Measurements from ENCODE around the gene KMT5C. TPM values are rescaled to one million over a fixed set of nuclear protein-coding genes. Genes with fewer than 3 reads are reported as not detected.
A peak's percentile ranks its signal among the peaks of the same experiment; 100 is the strongest.

KMT5C gene
- total RNA-seq: 12.4 and 18.6 TPM in 2 replicates
- long read RNA-seq: 0 reads

DNA sequence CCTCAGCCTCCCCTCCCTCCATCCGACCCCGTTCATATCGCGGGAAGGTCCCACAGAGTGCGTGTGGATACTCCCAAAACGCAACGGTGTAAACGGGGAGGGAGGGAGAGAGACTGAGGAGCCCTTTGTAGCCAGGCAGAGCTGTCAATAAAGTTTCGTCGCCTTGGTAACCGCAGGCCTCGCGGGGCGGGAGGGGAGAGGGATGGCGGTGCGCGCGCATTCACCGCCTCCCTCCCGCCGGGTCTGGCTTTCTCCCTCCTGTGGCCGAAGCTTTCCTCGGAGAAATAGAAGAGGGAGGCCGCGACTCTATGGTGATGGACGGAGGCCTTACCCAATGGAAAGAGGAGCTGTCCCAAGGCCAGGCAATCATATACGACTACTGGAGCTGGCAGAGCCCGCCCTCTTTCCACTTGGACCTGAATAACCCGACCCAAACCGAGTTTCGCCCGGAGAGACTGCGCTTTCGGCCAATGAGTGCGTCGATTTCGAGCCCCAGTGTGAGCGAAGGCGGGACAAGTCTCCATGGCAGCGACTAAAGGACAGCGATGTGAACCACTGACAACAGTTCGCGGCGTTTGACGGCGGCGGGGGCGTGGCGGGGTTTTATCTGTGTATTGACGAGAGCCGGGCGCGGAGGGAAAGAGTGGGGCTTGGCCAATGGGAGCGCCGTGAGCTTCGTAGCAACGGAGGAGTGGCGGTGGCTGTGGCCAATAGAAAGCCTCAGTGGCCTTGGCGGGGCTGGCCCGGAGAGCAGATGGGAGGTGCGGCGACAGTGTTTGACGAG, at the start of gene KMT5C:
KMT5C (plus strand) TSS at position 772 of the 784 bp plus-strand sequence. CDS start 2,061 bp downstream, outside the sequence.
- DNase-seq (ENCODE audit: extremely low spot score, unreplicated experiment): peak; percentile 100
- H3K27ac Mint-ChIP-seq (ENCODE audit: unreplicated experiment): peak within 1 kb of the TSS; percentile 99
- no peaks in the 10 kb centered on the region for H3K9me3 Mint-ChIP-seq (ENCODE audit: unreplicated experiment)
- peak within 1 kb of the TSS; percentile 89 for H3K4me3 Mint-ChIP-seq (ENCODE audit: unreplicated experiment)
- peaks cover 2% of the 10 kb centered on the region for H3K27me3 Mint-ChIP-seq (ENCODE audit: unreplicated experiment)
- H3K36me3 Mint-ChIP-seq (ENCODE audit: unreplicated experiment): peaks cover 8% of the 10 kb centered on the region
- TF ChIP-seq, protein P1, sequence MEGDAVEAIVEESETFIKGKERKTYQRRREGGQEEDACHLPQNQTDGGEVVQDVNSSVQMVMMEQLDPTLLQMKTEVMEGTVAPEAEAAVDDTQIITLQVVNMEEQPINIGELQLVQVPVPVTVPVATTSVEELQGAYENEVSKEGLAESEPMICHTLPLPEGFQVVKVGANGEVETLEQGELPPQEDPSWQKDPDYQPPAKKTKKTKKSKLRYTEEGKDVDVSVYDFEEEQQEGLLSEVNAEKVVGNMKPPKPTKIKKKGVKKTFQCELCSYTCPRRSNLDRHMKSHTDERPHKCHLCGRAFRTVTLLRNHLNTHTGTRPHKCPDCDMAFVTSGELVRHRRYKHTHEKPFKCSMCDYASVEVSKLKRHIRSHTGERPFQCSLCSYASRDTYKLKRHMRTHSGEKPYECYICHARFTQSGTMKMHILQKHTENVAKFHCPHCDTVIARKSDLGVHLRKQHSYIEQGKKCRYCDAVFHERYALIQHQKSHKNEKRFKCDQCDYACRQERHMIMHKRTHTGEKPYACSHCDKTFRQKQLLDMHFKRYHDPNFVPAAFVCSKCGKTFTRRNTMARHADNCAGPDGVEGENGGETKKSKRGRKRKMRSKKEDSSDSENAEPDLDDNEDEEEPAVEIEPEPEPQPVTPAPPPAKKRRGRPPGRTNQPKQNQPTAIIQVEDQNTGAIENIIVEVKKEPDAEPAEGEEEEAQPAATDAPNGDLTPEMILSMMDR (IDR thresholded peaks at IDR 0.05): peak; percentile 44
- H3K4me1 Mint-ChIP-seq (ENCODE audit: unreplicated experiment): peaks cover 24% of the 10 kb centered on the region

DNA sequence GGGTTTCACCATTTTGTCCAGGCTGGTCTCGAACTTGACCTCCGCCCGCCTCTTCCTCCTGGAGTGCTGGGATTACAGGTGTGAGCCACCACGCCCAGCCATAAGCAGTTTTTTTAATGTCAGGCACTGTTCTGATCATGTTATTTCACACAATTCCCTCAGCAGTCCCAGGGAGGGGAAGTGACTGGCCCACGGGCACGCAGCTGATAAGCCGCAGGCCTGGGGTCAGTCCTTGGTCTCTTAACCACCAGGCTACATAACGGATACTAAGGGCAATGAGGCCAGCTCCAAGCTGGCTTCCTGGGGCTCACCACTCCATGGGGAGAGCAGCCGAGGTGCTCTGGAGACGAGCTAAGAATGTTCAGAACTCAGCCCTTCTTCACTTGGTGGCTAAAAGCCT, 42.4 kb upstream of the KMT5C start:
- TF ChIP-seq, protein P1 (IDR thresholded peaks at IDR 0.05): no peak

GRCh38 chr19:55299991-55300390, 39.7 kb upstream of the KMT5C start:
- Mint-ChIP-seq H3K4me1 (ENCODE audit: unreplicated experiment) (peaks cover 9% of the 10 kb centered on the region), H3K27ac (ENCODE audit: unreplicated experiment) (no peak overlapping the region), H3K27me3 (ENCODE audit: unreplicated experiment) (no peaks in the 10 kb centered on the region), H3K36me3 (ENCODE audit: unreplicated experiment) (peaks cover 9% of the 10 kb centered on the region), H3K9me3 (ENCODE audit: unreplicated experiment) (no peaks in the 10 kb centered on the region), H3K4me3 (ENCODE audit: unreplicated experiment) (no peak overlapping the region)
- DNase-seq (ENCODE audit: extremely low spot score, unreplicated experiment): no peak
- TF ChIP-seq, protein P1 (IDR thresholded peaks at IDR 0.05): no peak

More for the DNA sequence above, 42.4 kb upstream of the KMT5C start:
- Mint-ChIP-seq H3K36me3 (ENCODE audit: unreplicated experiment) (peaks cover 13% of the 10 kb centered on the region), H3K4me1 (ENCODE audit: unreplicated experiment) (peaks cover 9% of the 10 kb centered on the region), H3K9me3 (ENCODE audit: unreplicated experiment) (no peaks in the 10 kb centered on the region), H3K4me3 (ENCODE audit: unreplicated experiment) (no peak overlapping the region), H3K27me3 (ENCODE audit: unreplicated experiment) (no peaks in the 10 kb centered on the region), H3K27ac (ENCODE audit: unreplicated experiment) (no peak overlapping the region)
- DNase-seq (ENCODE audit: extremely low spot score, unreplicated experiment): no peak

- peaks cover 6% of the 10 kb centered on the region for H3K36me3 Mint-ChIP-seq (ENCODE audit: unreplicated experiment)
- peaks cover 9% of the 10 kb centered on the region for H3K4me1 Mint-ChIP-seq (ENCODE audit: unreplicated experiment)
- TF ChIP-seq, protein P1 (IDR thresholded peaks at IDR 0.05): no peak
- H3K9me3 Mint-ChIP-seq (ENCODE audit: unreplicated experiment): no peaks in the 10 kb centered on the region
- H3K27me3 Mint-ChIP-seq (ENCODE audit: unreplicated experiment): no peaks in the 10 kb centered on the region
- H3K4me3 Mint-ChIP-seq (ENCODE audit: unreplicated experiment): peak overlapping the region; percentile 64
- H3K27ac Mint-ChIP-seq (ENCODE audit: unreplicated experiment): no peak overlapping the region
- no peak for DNase-seq (ENCODE audit: extremely low spot score, unreplicated experiment)
These were observed 38.7 kb upstream of the KMT5C start for GRCh38 chr19:55300886-55301458.

Data from osteocyte (in vitro differentiated cells).